H1 (cell line): ENCODE measurements around the gene CYP39A1. TPM values are rescaled to one million over a fixed set of nuclear protein-coding genes. Genes with fewer than 3 reads are reported as not detected.

Experiments
- CTCF ChIA-PET: fragments of 300-600 bp; sonication (Branson Sonifier 250); formaldehyde crosslinking; loops from one replicate; lab custom pipeline; 2021; ENCODE audit not compliant: partially characterized antibody; lab: Charles Lee
- POLR2A ChIA-PET: fragments of 300-600 bp; sonication (Branson Sonifier 250); formaldehyde crosslinking; loops from one replicate; lab custom pipeline; 2021; ENCODE audit warnings: inconsistent platforms; ENCODE audit not compliant: partially characterized antibody; lab: Charles Lee
- DNase-seq, 2 experiments: peaks; one replicate each; pipeline versions ENCODE4 v3.0.0 to v3.0.0-alpha.2; 2010 to 2022; ENCODE audit warnings: low spot score in 2 of 2, low read depth in 1 of 2, mixed read lengths in 1 of 2
- FAIRE-seq: peaks from 2 replicates; lab custom pipeline; 2011; peaks lifted over from hg19 to GRCh38; lab: Jason Lieb, UNC
- H2AFZ ChIP-seq: 2 replicates; pipeline ENCODE4 v1.8.1; 2012; ENCODE audit warnings: low read length, inconsistent platforms
- H2AK5ac ChIP-seq: 2 replicates; pipeline ENCODE4 v1.6.1; 2013; ENCODE audit warnings: low read depth, low read length
- H2BK120ac ChIP-seq: replicated peaks from 2 replicates; pipeline ENCODE3; 2013; ENCODE audit warnings: low read depth, low read length, inconsistent platforms
- H2BK12ac ChIP-seq: 2 replicates; pipeline ENCODE4 v1.6.1; 2013; ENCODE audit warnings: low read depth, low read length
- H2BK15ac ChIP-seq: 2 replicates; pipeline ENCODE4 v1.6.1; 2013; ENCODE audit warnings: low read length
- H2BK20ac ChIP-seq: 2 replicates; pipeline ENCODE4 v1.6.1; 2013; ENCODE audit warnings: low read length
- H2BK5ac ChIP-seq: 2 replicates; pipeline ENCODE4 v1.6.1; 2013; ENCODE audit warnings: low read depth, low read length
- H3K14ac ChIP-seq: 2 replicates; pipeline ENCODE4 v1.6.1; 2013; ENCODE audit warnings: inconsistent platforms; ENCODE audit not compliant: insufficient read length
- H3K18ac ChIP-seq: 2 replicates; pipeline ENCODE4 v1.6.1; 2013; ENCODE audit warnings: low read length; ENCODE audit errors: extremely low read depth
- H3K23ac ChIP-seq: 2 replicates; pipeline ENCODE4 v1.6.1; 2013; ENCODE audit warnings: inconsistent platforms; ENCODE audit not compliant: insufficient read length
- H3K23me2 ChIP-seq: 2 replicates; pipeline ENCODE4 v1.6.1; 2013; ENCODE audit warnings: low read depth, low read length
- H3K27ac ChIP-seq: 2 replicates; pipeline ENCODE4 v1.6.1; 2011; ENCODE audit warnings: low read depth, low read length, inconsistent platforms
- H3K27me3 ChIP-seq, 4 experiments: replicated peaks in 1 of 4; 1 replicate in 1 of 4; 2 replicates in 3 of 4; pipeline versions ENCODE4 v1.6.1 to v1.8.1; 2011 to 2013; ENCODE audit warnings: low read length in 3 of 4, mild to moderate bottlenecking in 3 of 4, inconsistent platforms in 2 of 4, mixed read lengths in 2 of 4, moderate library complexity in 1 of 4; ENCODE audit not compliant: control insufficient read depth in 3 of 4, insufficient read depth in 3 of 4; ENCODE audit errors: extremely low read depth in 1 of 4
- H3K36me3 ChIP-seq, 4 experiments: 2 replicates each; pipeline versions ENCODE4 v1.6.1 to v1.8.1; 2011 to 2013; ENCODE audit warnings: mild to moderate bottlenecking in 4 of 4, low read length in 3 of 4, moderate library complexity in 2 of 4, control low read depth in 1 of 4, inconsistent platforms in 1 of 4; ENCODE audit not compliant: insufficient read depth in 4 of 4, control insufficient read depth in 2 of 4
- H3K4ac ChIP-seq: replicated peaks from 2 replicates; pipeline ENCODE3; 2013; ENCODE audit warnings: low read length, low read depth, mixed read lengths, inconsistent platforms; ENCODE audit not compliant: insufficient read length
- H3K4me1 ChIP-seq, 4 experiments: replicated peaks in 1 of 4; 1 replicate in 1 of 4; 2 replicates in 3 of 4; pipeline versions ENCODE4 v1.6.1 to v1.8.1; 2011 to 2013; ENCODE audit warnings: low read length in 3 of 4, inconsistent platforms in 2 of 4, mixed read lengths in 1 of 4; ENCODE audit not compliant: insufficient read depth in 4 of 4, control insufficient read depth in 3 of 4
- H3K4me2 ChIP-seq, 2 experiments: 2 replicates each; pipeline versions ENCODE4 v1.6.1 to v1.8.1; 2011 to 2013; ENCODE audit warnings: low read depth in 2 of 2, low read length in 2 of 2, control low read depth in 1 of 2, inconsistent platforms in 1 of 2, mild to moderate bottlenecking in 1 of 2; ENCODE audit not compliant: insufficient read depth in 1 of 2
- H3K4me3 ChIP-seq, 4 experiments: fragments of 200-600, 300-600 bp in 1 of 4; sonication (generic), shearing (Covaris generic), sonication (Bioruptor Twin) in 1 of 4; 2 replicates each; pipeline versions ENCODE4 v1.5.1 to v1.8.1; 2011 to 2016; ENCODE audit warnings: low read length in 4 of 4, low read depth in 3 of 4, control low read depth in 2 of 4, inconsistent platforms in 2 of 4, mild to moderate bottlenecking in 2 of 4, mixed read lengths in 1 of 4, moderate library complexity in 1 of 4; ENCODE audit not compliant: insufficient read depth in 2 of 4; ENCODE audit errors: extremely low read depth in 1 of 4
- H3K56ac ChIP-seq: replicated peaks from 2 replicates; pipeline ENCODE3; 2013; ENCODE audit warnings: low read depth, mild to moderate bottlenecking, mixed read lengths, low read length, inconsistent platforms; ENCODE audit not compliant: insufficient read length
- H3K79me1 ChIP-seq: 2 replicates; pipeline ENCODE4 v1.6.1; 2013; ENCODE audit warnings: low read depth, low read length, control low read depth
- H3K79me2 ChIP-seq, 2 experiments: 2 replicates each; pipeline versions ENCODE4 v1.6.1 to v1.8.1; 2012 to 2013; ENCODE audit warnings: low read length in 2 of 2, mild to moderate bottlenecking in 2 of 2, inconsistent platforms in 1 of 2; ENCODE audit not compliant: insufficient read depth in 2 of 2, control insufficient read depth in 1 of 2
- H3K9ac ChIP-seq, 4 experiments: replicated peaks in 1 of 4; 1 replicate in 1 of 4; 2 replicates in 3 of 4; pipeline versions ENCODE4 v1.6.1 to v1.8.1; 2011 to 2013; ENCODE audit warnings: low read depth in 3 of 4, low read length in 3 of 4, control low read depth in 2 of 4, mild to moderate bottlenecking in 2 of 4, moderate library complexity in 2 of 4, inconsistent platforms in 1 of 4; ENCODE audit errors: extremely low read depth in 1 of 4
- H3K9me3 ChIP-seq, 2 experiments: 2 replicates each; pipeline versions ENCODE4 v1.6.1 to v1.8.1; 2012 to 2013; ENCODE audit warnings: mild to moderate bottlenecking in 2 of 2, moderate library complexity in 2 of 2, control low read depth in 1 of 2, inconsistent platforms in 1 of 2, low read depth in 1 of 2, low read length in 1 of 2, mixed read lengths in 1 of 2; ENCODE audit not compliant: insufficient read depth in 2 of 2
- H4K20me1 ChIP-seq, 2 experiments: replicated peaks in 1 of 2; 2 replicates each; pipeline versions ENCODE3 to v1.8.1; 2011 to 2013; ENCODE audit warnings: inconsistent platforms in 2 of 2, low read length in 2 of 2, mild to moderate bottlenecking in 1 of 2; ENCODE audit not compliant: insufficient read depth in 2 of 2, control insufficient read depth in 1 of 2
- H4K5ac ChIP-seq: 2 replicates; pipeline ENCODE4 v1.6.1; 2013; ENCODE audit warnings: low read length, low read depth, mixed read lengths, inconsistent platforms; ENCODE audit not compliant: insufficient read length
- H4K8ac ChIP-seq: 2 replicates; pipeline ENCODE4 v1.8.0; 2013; ENCODE audit warnings: mild to moderate bottlenecking, moderate library complexity, low read length, inconsistent platforms; ENCODE audit not compliant: insufficient read depth; ENCODE audit errors: extremely low read depth
- H4K91ac ChIP-seq: replicated peaks from 2 replicates; pipeline ENCODE3; 2013; ENCODE audit warnings: low read length, mixed read lengths, inconsistent platforms; ENCODE audit not compliant: insufficient read length
- CTBP2 ChIP-seq: IDR thresholded peaks from 2 replicates; pipeline ENCODE4 v1.7.0; 2011; ENCODE audit warnings: borderline replicate concordance, mild to moderate bottlenecking, moderate library complexity, mixed read lengths, low read length; ENCODE audit not compliant: insufficient read depth, insufficient read length
- EP300 ChIP-seq, 2 experiments: IDR thresholded peaks; 1 replicate in 1 of 2; 2 replicates in 1 of 2; pipeline ENCODE4 v1.6.1; 2011 to 2012; ENCODE audit warnings: low read depth in 2 of 2, low read length in 2 of 2, mild to moderate bottlenecking in 2 of 2, borderline replicate concordance in 1 of 2, inconsistent platforms in 1 of 2, moderate library complexity in 1 of 2
- GABPA ChIP-seq: IDR thresholded peaks from 2 replicates; pipeline ENCODE4 v1.6.1; 2011; ENCODE audit warnings: mild to moderate bottlenecking, low read length, moderate library complexity, borderline replicate concordance; ENCODE audit not compliant: insufficient read depth
- KDM5A ChIP-seq: fragments of 200-600 bp; IDR thresholded peaks from 2 replicates; pipeline ENCODE4 v1.7.1; 2012; ENCODE audit warnings: mild to moderate bottlenecking, low read length, inconsistent platforms, mixed read lengths
- SAP30 ChIP-seq: fragments of 300-600 bp; sonication (generic); IDR thresholded peaks from 2 replicates; pipeline ENCODE4 v1.7.1; 2012; ENCODE audit warnings: low read length, moderate library complexity, mild to moderate bottlenecking, inconsistent platforms; ENCODE audit not compliant: insufficient read depth, insufficient replicate concordance
- SP4 ChIP-seq: IDR thresholded peaks from 2 replicates; pipeline ENCODE4 v1.6.1; 2012; ENCODE audit warnings: low read length, inconsistent platforms
- TAF1 ChIP-seq: IDR thresholded peaks from 2 replicates; pipeline ENCODE4 v1.6.1; 2011; ENCODE audit warnings: mild to moderate bottlenecking, low read depth, low read length
- YY1 ChIP-seq: IDR thresholded peaks from 2 replicates; pipeline ENCODE4 v1.6.1; 2011; ENCODE audit warnings: low read depth, mild to moderate bottlenecking, low read length
- ZNF274 ChIP-seq: IDR thresholded peaks from 2 replicates; pipeline ENCODE4 v1.7.0; 2012; ENCODE audit warnings: low read length, borderline replicate concordance; ENCODE audit errors: extremely low read depth
- WGBS, 2 experiments: shearing (Covaris generic) in 1 of 2; methylation state at CpG; one replicate each; pipeline versions ENCODE4 v1.1.6 to v1.1.7; 2013 to 2015; ENCODE audit warnings: low lambda C conversion rate in 2 of 2, mixed read lengths in 2 of 2, inconsistent platforms in 1 of 2, low coverage in 1 of 2, missing lambda C conversion rate in 1 of 2; ENCODE audit not compliant: insufficient replicate concordance in 2 of 2, insufficient coverage in 1 of 2, insufficient read length in 1 of 2; ENCODE audit errors: extremely low coverage in 1 of 2, missing lambda C conversion rate in 1 of 2; 5-methylcytosine and 5-hydroxymethylcytosine counted together
- polyA plus RNA-seq, 7 experiments: library from polyadenylated mRNA; depleted of rRNA in 3 of 7; stranded (reverse) in 5 of 7; unstranded in 2 of 7; fragments of >200 nt in 5 of 7; fragments of 200-250 nt in 2 of 7; gene quantifications; 1 replicate in 5 of 7; 2 replicates in 1 of 7; 4 replicates in 1 of 7; pipeline versions ENCODE4 v1.2.1 to v1.2.3, GENCODE V29; 2011 to 2013; ENCODE audit warnings: missing spikeins in 2 of 7, mixed read lengths in 2 of 7
- total RNA-seq: library from RNA; stranded (reverse); fragmentation: NEBNext Ultra II Directional; extraction: Animal tissue kit (Norgen Biotek cat#: 25700); gene quantifications from 2 replicates; pipeline ENCODE4 v1.2.1, GENCODE V29; 2021

CYP39A1 gene
- total and polyA plus RNA-seq, 2 of the 8 experiments (the other 6 are each of a cell fraction or from before 2014, with no cell fraction given) = 0.71 to 2.4 TPM

DNA sequence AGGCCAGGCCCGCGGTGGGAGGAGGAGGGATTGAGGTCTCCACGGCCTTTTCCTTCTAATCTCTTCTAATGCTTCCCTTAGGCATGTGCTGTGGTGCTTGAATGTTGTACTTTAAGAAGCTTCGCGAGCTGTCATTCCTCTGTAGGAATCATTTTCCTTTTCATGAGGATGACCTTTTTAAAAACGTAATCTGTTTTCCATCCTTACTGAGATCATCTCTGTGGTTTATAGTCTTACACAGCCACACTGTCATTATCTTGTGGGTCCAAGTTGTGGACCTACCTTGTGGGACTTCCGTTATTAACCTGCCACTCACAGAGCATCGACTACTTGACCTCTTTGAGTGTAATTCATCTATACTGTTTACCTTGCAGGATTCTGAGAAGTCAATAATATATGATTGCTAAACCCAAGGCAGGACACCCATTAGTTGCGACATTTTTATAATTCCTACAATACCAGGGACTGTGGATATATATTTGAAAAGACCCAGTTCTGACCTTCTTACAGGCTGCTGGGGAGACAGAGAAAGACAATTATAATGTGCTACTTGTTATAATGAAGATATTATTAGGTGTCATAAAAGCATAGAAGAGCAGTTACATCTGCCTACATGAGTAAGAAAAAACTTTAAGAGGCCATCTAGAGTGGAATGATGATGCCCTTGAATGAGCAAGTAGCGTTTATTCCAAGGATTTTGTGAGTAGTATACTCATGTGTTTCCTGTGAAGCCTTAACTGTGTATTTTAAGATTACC, 999 bp upstream of the CYP39A1 start:
- H3K9me3 ChIP-seq = no peaks in the 10 kb centered on the region
- H3K4ac ChIP-seq = no peak overlapping the region
- H2BK15ac ChIP-seq = no peak overlapping the region
- no peak overlapping the region for H2BK120ac ChIP-seq
- no peaks in the 10 kb centered on the region; a peak in 1 of 8 replicates for H3K36me3 ChIP-seq
- H2AFZ ChIP-seq = peak overlapping the region; percentile 18; the same call in 1 of the 2 replicates
- 36% methylated on average over 10 of the region's 10 CpGs; no CpG with 5 or more reads in 1 of the 2 experiments for WGBS, 2 experiments
- H4K91ac ChIP-seq = no peak overlapping the region
- peak overlapping the region; percentile 60 to 73 for H3K4me2 ChIP-seq
- no peak overlapping the region for H3K14ac ChIP-seq
- H2BK20ac ChIP-seq = no peak overlapping the region
- no peaks in the 10 kb centered on the region for H3K79me1 ChIP-seq
- H4K8ac ChIP-seq = no peak overlapping the region
- peaks cover 6% of the 10 kb centered on the region for H3K23me2 ChIP-seq
- H3K56ac ChIP-seq = no peak overlapping the region
- FAIRE-seq (no peak), DNase-seq (no peak)
- H3K4me1 ChIP-seq = peaks cover 0 to 7% (median 2%) of the 10 kb centered on the region in 4 experiments; a peak in 2 of 7 replicates
- H3K27ac ChIP-seq = no peak overlapping the region
- no peak overlapping the region for H2BK5ac ChIP-seq
- no peak overlapping the region for H4K5ac ChIP-seq
- no peak overlapping the region for H2AK5ac ChIP-seq
- peaks cover 0 to 3% of the 10 kb centered on the region in 2 experiments; a peak in 1 of 4 replicates for H3K79me2 ChIP-seq
- H3K4me3 ChIP-seq = peak overlapping the region; percentile 86 to 96 (median 94)
- H2BK12ac ChIP-seq = no peak overlapping the region
- TF ChIP-seq EP300 (IDR thresholded peaks at IDR 0.05; ENCODE audit: borderline replicate concordance in 1 of 2, low read depth in 2 of 2, low read length in 2 of 2) (no peak), GABPA (no peak), SP4 (no peak), YY1 (no peak), SAP30 (no peak), CTBP2 (no peak), ZNF274 (no peak), KDM5A (no peak), TAF1 (no peak)
- peaks cover 0 to 2% of the 10 kb centered on the region in 2 experiments for H4K20me1 ChIP-seq
- CTCF ChIA-PET = no interaction called here
- H3K9ac ChIP-seq = peak overlapping the region in 3 of 4 experiments; percentile 22 to 65 (median 62); a peak in 3 of 7 replicates
- H3K18ac ChIP-seq = no peak overlapping the region
- H3K27me3 ChIP-seq = peaks cover 0 to 5% (median 2%) of the 10 kb centered on the region in 4 experiments; a peak in 3 of 7 replicates
- POLR2A ChIA-PET = no interaction called here
- H3K23ac ChIP-seq = no peak overlapping the region
